HG03108 (cell line): ENCODE results near the gene CALR3.
"Not testable (repeated sequence)": the region's sequence is repeated elsewhere in the genome, so short reads cannot be mapped to it uniquely, and the experiment has no call there.

Source experiments
- ATAC-seq: cut with Tn5 transposase; IDR thresholded peaks from one replicate; pipeline ENCODE4 v1.9.1; 2021; ENCODE audit warnings: moderate library complexity; ENCODE audit not compliant: unreplicated experiment

The CALR3 gene

DNA sequence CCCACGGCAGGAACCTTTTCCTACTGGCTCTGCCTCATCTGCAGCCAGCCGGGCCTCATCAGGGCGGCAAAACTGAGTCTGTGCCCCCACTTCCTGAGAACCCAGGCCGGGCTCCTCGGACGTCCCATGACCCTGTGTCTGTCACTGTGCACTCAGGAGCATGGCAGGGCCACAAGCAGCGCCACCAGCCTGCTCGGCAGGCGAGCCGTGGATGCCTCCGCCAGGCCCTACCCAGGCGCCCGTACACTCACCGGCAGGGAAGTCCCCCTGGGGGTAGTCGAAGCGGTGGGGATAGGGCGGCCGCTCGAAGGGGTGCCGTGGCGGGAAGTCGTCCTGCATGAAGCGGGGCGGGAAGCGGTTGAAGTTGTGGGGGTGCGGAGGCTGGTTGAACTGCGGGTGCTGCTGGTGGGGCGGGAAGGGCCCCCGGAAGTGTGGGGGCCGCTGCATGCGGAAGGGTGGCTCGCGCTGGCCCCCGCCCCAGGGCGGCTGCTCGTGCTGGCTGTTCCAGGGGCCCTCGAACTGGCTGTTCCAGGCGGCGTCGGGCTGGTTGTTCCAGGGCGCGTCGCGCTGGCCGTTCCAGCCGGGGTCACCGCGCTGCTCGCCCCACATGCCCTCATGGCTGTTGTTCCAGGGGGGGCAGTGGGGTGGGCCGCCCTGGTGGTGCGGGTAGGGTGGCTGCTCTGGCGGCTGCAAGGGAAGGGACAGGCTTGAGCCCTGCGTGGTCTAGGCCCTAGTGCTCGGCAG is 29.2 kb upstream of the CALR3 start:
- no peak for ATAC-seq

DNA sequence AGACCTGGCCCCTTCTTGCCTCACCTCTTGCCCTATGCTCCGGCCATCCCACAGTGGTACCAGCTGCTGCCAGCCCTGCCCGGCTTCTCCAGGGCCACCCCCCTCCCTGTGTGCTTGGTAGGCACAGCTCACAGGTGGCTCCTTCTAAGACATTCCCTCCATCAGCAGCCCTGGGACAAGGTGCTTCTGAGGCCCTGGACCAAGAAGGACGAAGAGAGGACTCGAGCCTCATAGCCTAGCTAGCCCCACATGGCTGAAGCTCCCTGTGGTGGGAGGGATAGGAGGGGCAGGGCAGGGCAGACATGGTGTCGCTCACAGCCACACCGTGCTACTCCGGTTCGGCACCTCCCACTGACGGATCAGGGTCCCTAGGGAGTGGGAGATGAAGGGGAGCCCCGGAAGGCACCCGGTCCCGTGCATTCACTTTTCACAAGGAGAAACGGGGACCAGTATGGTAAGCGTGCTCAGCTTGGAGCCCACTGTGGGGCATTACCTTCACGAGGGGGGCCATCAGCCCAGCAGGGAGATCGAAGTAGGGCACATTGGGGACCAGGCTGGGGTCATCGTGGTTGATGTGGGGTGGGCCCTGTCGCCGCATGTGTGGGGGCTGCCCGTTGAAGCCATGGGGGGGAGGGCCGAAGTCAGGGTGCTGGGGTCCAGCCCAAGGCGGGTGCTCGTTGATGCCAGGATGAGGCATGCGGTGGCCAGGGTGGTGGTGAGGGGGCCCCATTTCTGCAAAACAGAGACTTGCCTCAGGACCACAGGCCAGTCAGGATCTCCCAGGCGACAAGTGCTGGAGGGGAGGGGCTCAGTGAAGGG is 26.8 kb upstream of the CALR3 start:
- no peak for ATAC-seq

DNA sequence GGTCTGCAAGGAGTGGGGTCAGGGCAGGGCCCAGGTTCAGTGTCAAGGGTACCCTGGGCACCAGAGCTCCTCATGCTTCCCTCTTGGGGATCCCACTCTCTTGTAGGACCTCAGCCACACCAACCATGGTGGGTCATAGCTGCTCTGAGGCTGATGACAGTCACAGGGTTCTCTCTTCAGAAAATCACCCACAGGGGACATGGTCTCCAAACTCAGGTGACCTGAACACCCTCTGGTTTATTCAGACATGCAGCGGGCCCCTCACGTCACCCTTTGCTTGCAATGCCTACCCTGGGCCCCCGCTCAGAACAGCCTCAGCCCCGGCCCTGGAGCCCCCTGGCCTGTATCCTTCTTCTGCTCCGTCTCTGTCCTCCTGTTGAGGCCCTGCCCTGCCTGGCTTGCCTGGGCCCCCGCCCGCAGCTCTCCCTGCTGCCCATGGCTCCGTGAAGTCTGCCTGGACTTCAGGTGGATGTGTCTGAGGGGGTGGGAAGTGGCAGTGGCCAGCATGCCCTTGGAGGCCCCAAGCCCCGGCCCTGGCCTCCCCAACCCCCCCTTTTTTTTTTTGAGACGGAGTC is 25.8 kb upstream of the CALR3 start:
- ATAC-seq, result no peak

DNA sequence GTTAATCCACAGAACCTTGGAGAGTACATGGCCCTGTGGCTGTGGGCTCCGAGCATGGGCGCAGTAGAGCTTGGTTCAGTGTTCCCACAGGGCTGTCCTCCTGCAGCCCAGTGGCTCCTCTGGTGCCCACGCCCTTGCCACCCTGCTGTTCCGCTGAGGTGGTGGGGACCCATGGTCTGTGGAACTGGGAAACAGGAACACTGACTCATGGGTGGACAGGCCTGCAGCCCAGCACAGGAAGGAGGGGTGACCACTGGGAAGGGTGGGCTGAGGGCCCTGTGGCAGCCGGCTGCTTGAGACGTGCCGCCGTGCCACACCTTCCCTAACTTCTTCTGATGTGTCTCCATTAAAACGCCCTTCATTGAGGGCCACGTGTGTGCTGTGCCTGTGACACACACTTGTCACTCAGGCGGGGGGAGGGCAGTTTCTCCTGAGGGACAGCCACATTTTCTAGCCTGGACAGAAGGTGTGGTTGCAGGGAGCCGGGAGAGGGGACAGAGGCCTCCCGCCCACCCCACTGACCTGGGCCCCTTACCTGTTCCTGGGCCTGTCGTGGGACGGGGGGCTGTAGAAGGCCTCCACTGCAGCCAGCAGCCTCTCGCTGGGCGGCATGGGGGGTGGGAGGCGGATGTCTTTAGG is 25.1 kb upstream of the CALR3 start:
- ATAC-seq, result no peak

DNA sequence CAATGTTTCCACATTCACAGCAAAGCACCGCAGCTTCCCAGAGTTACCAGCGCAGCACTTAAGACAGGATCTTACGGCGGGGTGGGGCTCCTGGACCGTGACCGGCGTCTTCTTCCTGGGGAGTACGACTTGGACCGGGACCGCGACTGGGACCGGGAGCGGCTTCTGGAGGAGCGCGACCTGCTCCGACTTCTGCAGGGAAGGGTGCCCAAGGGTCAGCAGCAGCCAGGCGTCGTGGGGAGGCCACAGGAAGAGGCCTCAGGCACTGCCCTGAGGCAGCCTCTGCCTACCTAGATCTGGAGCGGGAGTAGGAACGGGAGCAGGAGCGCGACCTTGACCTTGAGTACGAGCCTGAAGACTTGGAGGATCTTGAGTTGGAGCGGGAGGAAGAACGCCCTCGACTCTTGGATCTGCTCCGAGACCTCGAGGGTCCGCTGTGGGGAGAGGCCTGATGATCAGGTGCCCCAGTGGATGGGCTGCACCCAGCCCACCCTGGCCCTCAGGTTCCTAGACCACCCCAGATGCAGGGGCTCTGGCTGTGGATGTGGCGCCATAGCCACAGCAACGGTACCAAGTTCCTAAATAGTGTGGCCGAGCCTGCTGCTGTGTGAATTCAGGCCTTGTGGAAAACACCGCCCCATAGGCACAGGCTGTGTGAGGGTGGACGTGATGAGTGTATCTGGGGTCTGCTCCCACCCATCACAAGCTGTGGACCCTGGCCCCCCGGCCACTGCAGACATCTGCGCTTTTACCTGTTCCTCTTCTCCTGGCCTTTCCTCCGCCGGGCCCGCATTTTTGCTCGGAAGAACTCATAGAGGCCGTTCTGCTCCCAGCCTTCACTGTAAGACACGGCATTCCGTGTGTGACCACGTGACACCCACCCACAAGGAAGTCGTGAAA is 24.4 kb upstream of the CALR3 start:
- no peak for ATAC-seq

DNA sequence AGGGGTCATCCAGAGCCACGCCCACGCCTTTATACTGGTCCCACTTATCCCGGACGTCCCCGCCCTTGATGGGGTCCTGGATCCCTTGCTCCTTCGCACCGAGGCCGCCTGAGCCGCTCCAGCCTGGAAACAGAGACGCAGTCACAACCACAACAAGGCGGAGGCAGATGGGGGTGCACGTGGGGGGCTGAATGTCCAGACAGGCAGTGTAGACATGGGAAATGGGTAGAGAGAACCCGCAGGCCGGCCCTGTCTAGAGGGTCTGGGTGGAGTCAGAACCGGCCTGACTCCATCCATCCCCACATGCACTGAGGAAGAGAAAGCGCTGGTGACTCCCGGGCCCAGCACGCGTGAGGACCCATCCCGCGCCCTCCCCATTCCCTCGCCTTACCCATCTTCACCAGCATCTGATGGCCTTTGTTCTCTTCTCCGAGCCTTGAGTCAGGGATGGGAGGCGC is 23.3 kb upstream of the CALR3 start:
- no peak for ATAC-seq

DNA sequence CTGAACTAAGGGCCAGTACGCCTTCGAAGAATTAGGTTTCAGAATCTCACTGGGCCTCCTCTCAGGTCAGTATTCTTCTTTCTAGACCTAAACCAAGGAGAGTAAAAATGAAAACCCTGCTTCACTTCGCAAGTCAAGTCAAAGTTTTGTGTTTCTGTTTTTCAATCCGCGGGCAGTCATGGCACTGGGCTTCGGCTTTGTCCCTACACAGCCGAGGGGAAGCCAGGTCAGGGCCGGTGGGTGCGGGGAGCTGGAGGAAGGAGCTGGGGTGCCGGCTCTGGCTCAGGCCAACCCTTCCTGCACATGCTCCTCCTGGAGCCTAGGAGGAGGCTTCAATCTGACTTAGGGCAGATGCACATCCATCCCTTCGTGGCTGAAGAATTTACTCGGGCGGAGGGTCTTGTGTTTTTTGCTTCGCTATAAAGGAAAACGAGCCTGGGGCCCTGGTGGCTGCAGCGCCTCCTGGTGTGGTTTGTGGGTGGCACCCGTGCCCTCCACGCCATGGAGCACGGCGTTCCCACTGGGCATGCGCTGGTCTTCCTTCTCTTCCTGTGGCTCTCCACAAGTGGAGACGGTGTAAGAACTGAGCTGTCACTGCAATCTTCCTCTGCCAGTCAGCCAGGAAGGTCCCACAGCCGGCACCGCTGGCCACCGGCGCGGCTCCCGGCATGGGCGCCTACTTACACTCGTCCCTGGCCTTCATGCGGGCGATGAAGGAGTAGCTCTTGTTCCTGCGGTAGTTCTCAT is 22.7 kb upstream of the CALR3 start:
- no peak for ATAC-seq

DNA sequence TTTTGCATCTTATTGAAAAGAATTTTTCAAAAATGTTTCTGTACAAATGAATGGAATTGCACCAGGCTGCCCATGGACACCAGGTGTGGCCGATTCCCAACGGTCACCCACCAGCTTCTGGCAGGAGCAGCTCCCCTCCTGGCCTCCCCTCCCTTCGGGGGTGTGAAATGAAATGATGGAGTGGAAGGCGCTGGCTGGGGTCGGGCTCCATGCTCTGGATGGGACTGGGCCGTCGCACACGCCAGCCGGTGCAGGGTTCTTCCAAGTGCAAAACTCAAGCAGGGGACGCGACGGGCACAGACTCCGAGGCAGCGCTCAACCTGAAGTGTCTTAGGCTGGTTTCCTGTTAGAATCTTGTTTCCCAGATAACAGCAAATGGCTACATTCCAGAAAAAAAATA is 22.1 kb upstream of the CALR3 start:
- no peak for ATAC-seq

DNA sequence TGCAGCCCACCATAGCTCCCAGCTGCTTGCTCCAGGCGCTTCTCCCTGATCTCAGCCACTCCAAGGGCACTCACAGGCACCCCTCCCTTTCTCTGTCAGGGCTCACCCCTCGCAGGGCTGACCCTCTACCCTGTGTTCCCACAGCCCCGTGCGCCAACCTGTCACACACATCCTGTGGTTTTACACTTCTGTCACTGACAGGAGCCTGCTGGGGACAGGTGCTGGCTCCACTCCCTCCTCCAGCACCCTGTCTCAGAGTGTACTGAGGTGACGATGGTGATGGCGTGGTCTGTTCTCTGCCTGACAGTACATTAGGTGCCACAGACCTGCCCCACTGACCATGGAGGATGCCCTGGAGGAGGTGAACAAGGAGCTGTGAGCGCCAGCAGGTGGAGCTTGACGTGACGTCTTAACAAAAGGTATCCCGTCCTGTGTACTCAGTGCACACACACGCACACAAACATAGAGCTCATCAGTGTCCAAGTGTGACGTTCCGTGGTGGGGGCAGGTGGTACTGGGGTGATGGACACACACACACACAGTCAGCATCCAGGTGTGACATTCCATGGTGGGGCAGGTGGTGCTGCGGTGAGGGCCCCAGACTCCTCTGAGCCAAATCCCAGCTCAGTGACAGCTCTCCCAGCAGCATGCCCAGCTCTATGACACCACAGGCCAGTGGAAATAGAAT is 21.1 kb upstream of the CALR3 start:
- no peak for ATAC-seq

DNA sequence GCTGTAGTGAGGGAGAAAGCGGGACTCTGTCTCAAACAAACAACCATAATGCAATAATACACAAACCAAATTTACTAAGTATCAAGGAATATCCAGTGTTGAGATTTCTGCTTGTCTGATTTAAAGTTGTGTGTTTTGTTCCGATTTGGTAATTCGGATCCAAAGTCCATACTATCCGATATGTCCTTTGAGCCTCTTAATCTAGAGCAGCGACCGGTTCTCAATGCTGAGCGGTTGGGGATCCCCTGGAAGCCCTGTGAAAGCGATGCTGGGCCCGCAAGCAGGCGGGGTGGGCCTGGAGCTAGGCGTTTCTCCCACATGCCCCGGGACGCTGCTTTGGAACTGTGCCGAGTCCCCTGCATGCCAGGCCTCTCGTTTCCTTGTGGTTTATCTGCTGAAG is 20.4 kb upstream of the CALR3 start:
- ATAC-seq, result no peak

DNA sequence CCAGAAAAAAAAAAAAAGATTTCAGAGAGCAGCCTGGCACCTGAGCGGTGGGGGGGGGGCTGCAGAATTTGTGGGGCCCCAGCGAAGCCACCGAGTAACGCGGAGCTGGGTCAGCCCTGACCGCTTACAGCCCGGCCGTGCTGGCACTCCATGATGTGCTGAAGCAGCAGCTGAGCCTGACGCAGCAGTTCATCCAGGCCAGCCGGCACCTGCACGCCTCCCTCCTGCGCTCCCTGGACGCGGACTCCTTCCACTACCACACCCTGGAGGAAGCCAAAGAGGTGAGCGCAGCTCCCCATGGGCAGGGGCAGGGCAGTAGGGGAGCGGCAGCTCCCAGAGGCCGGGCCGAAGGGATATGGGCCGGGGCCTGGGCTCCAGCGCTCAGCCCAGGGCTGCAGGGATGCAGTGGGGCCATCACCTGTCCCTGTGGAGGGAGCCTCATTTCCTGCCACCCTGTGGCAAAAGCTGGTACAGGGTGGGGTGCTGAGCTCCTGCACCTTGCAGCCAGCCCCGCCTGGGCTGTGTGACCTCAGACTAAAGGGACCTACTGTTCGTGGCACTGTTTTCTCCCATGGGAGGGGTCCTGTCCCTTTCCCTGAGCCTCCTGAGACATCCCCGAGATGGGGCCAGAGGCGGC is 18.5 kb upstream of the CALR3 start:
- no peak for ATAC-seq

DNA sequence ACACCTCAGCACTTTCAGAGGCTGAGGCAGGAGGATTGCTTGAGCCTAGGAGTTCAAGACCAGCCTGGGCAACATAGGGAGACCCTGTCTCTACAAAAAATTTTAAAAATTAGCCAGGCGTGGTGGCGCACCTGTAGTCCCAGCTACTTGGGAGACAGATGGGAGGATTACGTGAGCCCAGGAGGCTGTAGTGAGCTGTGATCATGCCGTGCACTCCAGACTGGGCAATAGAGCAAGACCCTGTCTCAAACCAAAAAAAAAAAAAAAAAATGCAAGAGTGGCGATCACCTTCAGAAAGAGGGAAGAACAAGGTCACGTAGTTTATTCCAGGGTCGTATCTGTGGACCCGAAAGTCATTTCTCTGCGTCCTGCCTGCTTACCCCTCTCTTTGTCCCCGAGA is 16.6 kb upstream of the CALR3 start:
- not testable (repeated sequence) for ATAC-seq

DNA sequence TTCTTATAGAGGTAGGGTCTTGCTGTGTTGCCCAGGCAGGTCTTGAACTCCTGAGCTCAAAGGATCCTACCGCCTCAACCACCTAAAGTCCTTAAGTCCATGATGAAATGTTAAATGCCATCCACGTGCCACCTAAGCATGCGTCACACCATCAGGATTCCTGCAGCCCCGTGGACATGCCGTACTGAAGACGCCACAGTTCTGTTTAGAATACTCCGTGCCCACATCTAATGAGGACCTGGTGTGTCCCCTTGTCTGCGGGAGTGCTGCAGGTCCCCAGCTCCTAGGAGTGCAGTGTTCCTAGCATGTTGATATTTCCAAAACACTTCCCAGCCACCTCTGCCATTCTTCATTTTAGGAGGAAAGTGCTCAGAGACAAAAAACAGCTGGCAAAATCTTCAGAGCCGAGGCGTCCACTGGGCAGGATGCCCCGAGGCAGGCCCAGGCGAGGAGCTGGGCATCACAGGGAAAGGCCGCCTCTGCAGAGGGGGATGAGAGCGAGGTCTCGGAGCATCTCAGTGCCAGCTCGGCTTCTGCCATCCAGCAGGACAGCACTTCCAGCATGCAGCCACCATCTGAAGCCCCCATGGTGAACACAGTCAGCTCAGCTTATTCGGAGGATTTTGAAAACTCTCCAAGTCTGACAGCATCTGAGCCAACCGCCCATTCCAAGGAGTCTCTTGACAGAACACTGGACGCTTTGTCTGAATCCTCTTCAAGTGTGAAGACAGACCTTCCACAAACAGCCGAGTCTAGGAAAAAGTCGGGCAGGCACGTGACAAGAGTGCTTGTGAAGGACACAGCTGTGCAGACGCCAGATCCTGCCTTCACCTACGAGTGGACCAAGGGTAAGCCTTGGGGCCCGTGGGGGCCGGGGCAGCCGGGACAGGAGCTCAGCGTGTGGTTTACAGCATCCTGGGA is 13.4 kb upstream of the CALR3 start:
- no peak for ATAC-seq

DNA sequence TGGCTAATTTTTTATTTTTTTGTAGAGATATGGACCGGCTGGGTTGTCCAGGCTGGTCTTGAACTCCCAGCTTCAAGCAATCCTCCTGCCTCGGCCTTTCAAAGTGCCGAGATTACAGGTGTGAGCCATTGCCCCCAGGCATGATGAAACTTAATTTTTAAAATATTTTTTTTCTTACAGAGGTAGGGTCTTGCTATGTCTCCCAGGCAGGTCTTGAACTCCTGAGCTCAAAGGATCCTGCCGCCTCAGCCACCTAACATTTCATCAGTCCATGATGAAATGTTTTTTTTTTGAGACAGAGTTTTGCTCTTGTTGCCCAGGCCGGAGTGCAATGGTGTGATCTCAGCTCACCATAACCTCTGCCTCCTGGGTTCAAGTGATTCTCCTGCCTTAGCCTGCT is 12.6 kb upstream of the CALR3 start:
- ATAC-seq, result no peak

DNA sequence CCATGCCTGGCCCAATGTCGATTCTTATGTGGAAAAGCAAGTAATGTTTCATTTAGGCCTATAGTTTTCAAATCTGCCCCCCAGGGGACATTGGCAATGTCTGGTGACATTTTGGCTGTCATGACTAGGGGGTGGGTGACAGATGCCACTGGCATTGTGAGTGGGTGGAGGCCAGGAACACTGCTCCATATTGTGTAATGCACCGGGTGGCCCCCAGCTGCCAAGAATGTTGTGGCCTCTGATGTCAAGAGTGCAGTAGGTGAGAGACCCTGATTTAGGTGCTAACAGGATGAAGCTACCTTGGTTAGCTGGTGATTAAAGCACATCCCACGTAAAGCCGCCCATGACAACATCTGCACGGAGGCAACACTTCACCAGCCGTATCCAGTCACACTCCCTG is 11.0 kb upstream of the CALR3 start:
- ATAC-seq, result no peak

DNA sequence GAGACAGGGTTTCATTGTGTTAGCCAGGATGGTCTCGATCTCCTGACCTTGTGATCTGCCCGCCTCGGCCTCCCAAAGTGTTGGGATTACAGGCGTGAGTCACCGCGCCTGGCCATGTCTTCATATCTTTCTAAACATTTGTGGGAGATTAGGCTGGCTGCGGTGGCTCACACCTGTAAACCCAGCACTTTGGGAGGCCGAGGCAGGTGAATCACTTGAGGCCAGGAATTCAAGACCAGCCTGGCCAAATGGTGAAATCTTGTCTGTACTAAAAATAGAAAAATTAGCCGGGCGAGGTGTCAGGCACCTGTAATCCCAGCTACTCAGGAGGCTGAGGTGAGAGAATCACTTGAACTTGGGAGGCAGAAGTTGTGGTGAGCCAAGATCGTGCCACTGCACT is 10.2 kb upstream of the CALR3 start:
- ATAC-seq, result not testable (repeated sequence)

DNA sequence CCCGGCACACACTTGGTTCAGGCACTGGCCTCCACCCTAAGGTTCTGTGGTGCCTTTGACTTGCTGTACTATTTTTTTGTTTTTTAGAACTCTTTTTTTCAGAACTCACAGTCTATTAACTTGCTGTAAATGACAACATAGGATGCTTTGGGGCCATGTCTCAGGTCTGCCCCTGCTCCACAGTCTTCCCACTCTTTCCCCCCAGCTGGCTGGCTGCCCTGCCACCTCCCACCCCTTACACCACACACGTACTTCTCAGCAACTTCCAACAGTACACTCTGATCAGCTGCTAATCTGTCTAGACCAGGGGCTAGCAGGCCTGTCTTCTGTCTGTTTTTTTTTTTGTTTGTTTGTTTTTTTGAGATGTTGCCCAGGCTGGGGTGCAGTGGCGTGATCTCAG is 8.3 kb upstream of the CALR3 start:
- no peak for ATAC-seq

DNA sequence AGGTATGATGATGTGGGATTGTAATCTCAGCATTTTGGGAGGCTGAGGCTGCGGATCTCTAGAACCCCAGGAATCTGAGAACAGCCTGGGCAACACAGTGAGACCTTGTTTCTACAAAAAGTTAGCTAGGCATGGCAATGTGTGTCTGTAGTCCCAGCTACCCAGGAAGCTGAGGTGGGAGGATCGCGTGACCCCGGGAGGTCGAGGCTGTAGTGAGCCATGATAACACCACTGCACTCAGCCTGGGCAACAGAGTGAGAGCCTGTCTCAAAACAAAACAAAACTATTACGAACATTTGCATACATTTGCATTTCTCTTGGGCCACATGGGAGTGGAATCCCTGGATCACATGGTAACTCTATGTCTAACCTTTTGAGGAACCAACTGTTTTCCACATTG is 1.9 kb upstream of the CALR3 start:
- no peak for ATAC-seq
